SU-DHL-6 (cell line): ENCODE data around the gene MCM3.

Source experiments
- H2AFZ ChIP-seq: fragments of 200-600 bp; sonication (generic); 2 replicates; pipeline ENCODE4 v1.6.1; 2014; ENCODE audit warnings: low read depth, mild to moderate bottlenecking, moderate library complexity, mixed read lengths, antibody characterized with exemption, low read length; ENCODE audit not compliant: severe bottlenecking
- H3F3A ChIP-seq: fragments of 200-600 bp; shearing (Covaris generic); 2 replicates; pipeline ENCODE4 v1.6.0; 2016; ENCODE audit warnings: antibody characterized with exemption, mild to moderate bottlenecking; ENCODE audit not compliant: insufficient read depth
- H3K27ac ChIP-seq: fragments of 200-600 bp; sonication (generic); 2 replicates; pipeline ENCODE4 v1.5.1; 2016; ENCODE audit warnings: low read depth, mild to moderate bottlenecking, low read length, moderate library complexity, mixed read lengths
- H3K27me3 ChIP-seq: fragments of 200-600 bp; sonication (generic), shearing (Covaris generic); 2 replicates; pipeline ENCODE4 v1.6.0; 2014; ENCODE audit warnings: mild to moderate bottlenecking, low read length
- H3K36me3 ChIP-seq: fragments of 200-600 bp; sonication (generic); 2 replicates; pipeline ENCODE4 v1.6.1; 2014; ENCODE audit warnings: mild to moderate bottlenecking, low read length, mixed read lengths
- H3K4me2 ChIP-seq: fragments of 300-600, 200-600 bp; shearing (Covaris generic), sonication (generic); 2 replicates; pipeline ENCODE4 v1.6.0; 2014; ENCODE audit warnings: low read length, low read depth, mild to moderate bottlenecking; ENCODE audit not compliant: poor library complexity, severe bottlenecking
- H3K4me3 ChIP-seq: fragments of 200-600 bp; sonication (generic); 2 replicates; pipeline ENCODE4 v1.5.1; 2014; ENCODE audit warnings: antibody characterized with exemption, low read length, mild to moderate bottlenecking, mixed read lengths; ENCODE audit not compliant: insufficient read depth, poor library complexity, severe bottlenecking
- H3K79me2 ChIP-seq: fragments of 200-600 bp; sonication (generic); 2 replicates; pipeline ENCODE4 v1.6.1; 2014; ENCODE audit warnings: mild to moderate bottlenecking, low read length, moderate library complexity; ENCODE audit not compliant: insufficient read depth
- H3K9ac ChIP-seq: fragments of 200-600 bp; sonication (generic); 2 replicates; pipeline ENCODE4 v1.7.0; 2014; ENCODE audit warnings: mild to moderate bottlenecking, low read length
- H3K9me2 ChIP-seq: fragments of 200-600 bp; sonication (generic); replicated peaks from 2 replicates; pipeline ENCODE4 v1.6.1; 2014; ENCODE audit warnings: low read length; ENCODE audit not compliant: insufficient read depth
- H3K9me3 ChIP-seq: fragments of 200-600 bp; sonication (generic); 2 replicates; pipeline ENCODE4 v1.6.1; 2014; ENCODE audit warnings: low read length, mixed read lengths; ENCODE audit not compliant: insufficient read depth
- H4K20me1 ChIP-seq: fragments of 200-600 bp; sonication (generic); 2 replicates; pipeline ENCODE4 v1.6.1; 2014; ENCODE audit warnings: low read depth, mild to moderate bottlenecking, antibody characterized with exemption, low read length, moderate library complexity, mixed read lengths
- CTCF ChIP-seq: fragments of 200-600 bp; sonication (generic); IDR thresholded peaks from one replicate; pipeline ENCODE4 v1.5.1; 2017; ENCODE audit warnings: antibody characterized with exemption, mild to moderate bottlenecking, low read length, moderate library complexity; ENCODE audit not compliant: insufficient read depth, poor library complexity, severe bottlenecking
- EZH2phosphoT487 ChIP-seq: fragments of 200-600 bp; sonication (generic), shearing (Covaris generic); conservative IDR thresholded peaks from 2 replicates; pipeline ENCODE4 v1.6.1; 2018; ENCODE audit warnings: mild to moderate bottlenecking, antibody characterized with exemption, low read length, moderate library complexity, mixed read lengths

The MCM3 gene

GRCh38 chr6:52305411-52305810 is 20.9 kb upstream of the MCM3 start:
- no peaks in the 10 kb centered on the region for H3K36me3 ChIP-seq
- H2AFZ ChIP-seq: peak overlapping the region; percentile 48
- no peaks in the 10 kb centered on the region for H3K9me3 ChIP-seq
- peak overlapping the region; percentile 51 for H3K9ac ChIP-seq
- TF ChIP-seq EZH2phosphoT487 (no peak), CTCF (no peak)
- H3K27me3 ChIP-seq: no peaks in the 10 kb centered on the region
- no peaks in the 10 kb centered on the region for H3K9me2 ChIP-seq
- no peaks in the 10 kb centered on the region for H4K20me1 ChIP-seq
- peak overlapping the region; percentile 20 for H3K4me3 ChIP-seq
- peak overlapping the region; percentile 94 for H3K27ac ChIP-seq
- H3K79me2 ChIP-seq: no peaks in the 10 kb centered on the region
- peaks cover 39% of the 10 kb centered on the region for H3F3A ChIP-seq
- H3K4me2 ChIP-seq: peak overlapping the region; percentile 65

DNA sequence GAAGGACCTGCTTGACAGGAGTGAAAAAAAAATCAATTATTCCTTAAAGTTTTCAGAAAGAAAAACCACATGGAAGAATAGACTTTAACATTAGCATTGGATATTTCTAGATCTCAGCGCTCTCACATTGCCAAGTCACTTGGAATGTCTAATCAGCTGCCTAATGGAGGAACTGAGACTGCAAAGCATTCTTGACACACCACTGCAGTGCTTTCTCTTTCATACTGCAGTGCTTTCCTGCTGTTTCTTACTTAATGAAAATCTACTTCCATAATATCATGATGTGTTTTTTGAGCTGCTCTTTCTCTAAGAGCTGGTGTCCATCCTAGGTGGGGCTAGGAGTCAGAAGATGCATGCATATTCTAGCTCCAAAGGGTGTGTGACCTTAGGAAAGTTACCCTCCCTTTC is 20.4 kb upstream of the MCM3 start:
- peak overlapping the region; percentile 48 for H2AFZ ChIP-seq
- no peaks in the 10 kb centered on the region for H3K9me2 ChIP-seq
- peak overlapping the region; percentile 20 for H3K4me3 ChIP-seq
- no peaks in the 10 kb centered on the region for H4K20me1 ChIP-seq
- no peaks in the 10 kb centered on the region for H3K36me3 ChIP-seq
- peak overlapping the region; percentile 51 for H3K9ac ChIP-seq
- H3K27me3 ChIP-seq: no peaks in the 10 kb centered on the region
- H3K27ac ChIP-seq: peak overlapping the region; percentile 94
- H3K9me3 ChIP-seq: no peaks in the 10 kb centered on the region
- TF ChIP-seq CTCF (no peak), EZH2phosphoT487 (no peak)
- H3K4me2 ChIP-seq: peak overlapping the region; percentile 65
- H3K79me2 ChIP-seq: no peaks in the 10 kb centered on the region
- H3F3A ChIP-seq: peaks cover 39% of the 10 kb centered on the region

DNA sequence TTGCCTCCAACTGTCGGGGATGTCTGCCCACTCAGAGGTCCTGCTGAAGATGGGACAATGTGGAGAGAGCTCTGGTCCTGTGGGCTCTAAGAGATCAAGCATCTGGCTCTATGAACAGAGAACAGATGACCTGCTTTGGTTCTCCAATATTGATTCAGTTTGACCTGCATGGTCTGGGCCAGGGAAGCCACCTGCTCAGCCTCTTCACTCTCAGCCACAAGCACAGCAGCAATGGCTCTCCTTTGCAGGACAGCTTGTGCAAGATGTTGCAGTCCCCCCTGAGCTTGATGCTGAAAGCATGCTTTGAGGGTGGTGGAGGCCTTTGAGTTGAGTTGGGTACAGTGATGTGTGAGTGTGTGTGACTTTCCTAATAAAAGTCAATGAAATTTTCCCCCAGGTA is 18.6 kb upstream of the MCM3 start:
- no peak for TF ChIP-seq EZH2phosphoT487
- TF ChIP-seq CTCF: no peak
- Histone ChIP-seq H3K4me2 (no peak overlapping the region), H3K27ac (0 out of 2 replicates have a peak overlapping the region, but pooled peaks have one; percentile 2), H2AFZ (no peak overlapping the region), H3K9me3 (no peaks in the 10 kb centered on the region), H3K36me3 (no peaks in the 10 kb centered on the region), H3K4me3 (no peak overlapping the region), H3F3A (peaks cover 39% of the 10 kb centered on the region), H3K9me2 (no peaks in the 10 kb centered on the region), H3K9ac (no peak overlapping the region), H3K27me3 (no peaks in the 10 kb centered on the region), H3K79me2 (no peaks in the 10 kb centered on the region), H4K20me1 (no peaks in the 10 kb centered on the region)
